Esophagus squamous epithelium (tissue), 4 donors: ENCODE measurements around the gene ATP5MC2.

ENCODE experiments used
- CTCF ChIP-seq, 6 experiments: fragments of 450-650 bp in 4 of 6; fragments of 200-600 bp in 2 of 6; sonication (generic) in 2 of 6; IDR thresholded peaks; one replicate each; pipeline ENCODE4 v1.5.1; 2016 to 2019; ENCODE audit warnings: antibody characterized with exemption in 6 of 6, mild to moderate bottlenecking in 4 of 6, moderate library complexity in 4 of 6
- POLR2A ChIP-seq, 4 donors: fragments of 450-650 bp; IDR thresholded peaks; one replicate each; pipeline ENCODE4 v1.6.1; 2017; ENCODE audit warnings: antibody characterized with exemption in 4 of 4, mild to moderate bottlenecking in 4 of 4, moderate library complexity in 3 of 4

- TF ChIP-seq POLR2A (IDR thresholded peaks at IDR 0.05) (no peak), CTCF (IDR thresholded peaks at IDR 0.05) (no peak)
These were observed 23.5 kb downstream of the ATP5MC2 start for GRCh38 chr12:53652366-53652765.
